ENCODE results near the gene HHATL. TPM values are rescaled to one million over a fixed set of nuclear protein-coding genes. Genes with fewer than 3 reads are reported as not detected.

HHATL gene
- total RNA-seq, 1 donor from 2014 or later, result not detected

- TF ChIP-seq, protein P1, sequence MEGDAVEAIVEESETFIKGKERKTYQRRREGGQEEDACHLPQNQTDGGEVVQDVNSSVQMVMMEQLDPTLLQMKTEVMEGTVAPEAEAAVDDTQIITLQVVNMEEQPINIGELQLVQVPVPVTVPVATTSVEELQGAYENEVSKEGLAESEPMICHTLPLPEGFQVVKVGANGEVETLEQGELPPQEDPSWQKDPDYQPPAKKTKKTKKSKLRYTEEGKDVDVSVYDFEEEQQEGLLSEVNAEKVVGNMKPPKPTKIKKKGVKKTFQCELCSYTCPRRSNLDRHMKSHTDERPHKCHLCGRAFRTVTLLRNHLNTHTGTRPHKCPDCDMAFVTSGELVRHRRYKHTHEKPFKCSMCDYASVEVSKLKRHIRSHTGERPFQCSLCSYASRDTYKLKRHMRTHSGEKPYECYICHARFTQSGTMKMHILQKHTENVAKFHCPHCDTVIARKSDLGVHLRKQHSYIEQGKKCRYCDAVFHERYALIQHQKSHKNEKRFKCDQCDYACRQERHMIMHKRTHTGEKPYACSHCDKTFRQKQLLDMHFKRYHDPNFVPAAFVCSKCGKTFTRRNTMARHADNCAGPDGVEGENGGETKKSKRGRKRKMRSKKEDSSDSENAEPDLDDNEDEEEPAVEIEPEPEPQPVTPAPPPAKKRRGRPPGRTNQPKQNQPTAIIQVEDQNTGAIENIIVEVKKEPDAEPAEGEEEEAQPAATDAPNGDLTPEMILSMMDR (IDR thresholded peaks at IDR 0.05), result no peak
- DNase-seq (ENCODE audit: low spot score in 2 of 2), result no peak
- Histone ChIP-seq H3K27me3 (no peaks in the 10 kb centered on the region), H3K4me1 (peaks cover 3 to 18% of the 10 kb centered on the region in 2 donors), H3K4me3 (no peak overlapping the region), H3K36me3 (peaks cover 18 to 31% of the 10 kb centered on the region in 2 donors), H3K27ac (peak overlapping the region; percentile 4 to 97), H3K9me3 (no peaks in the 10 kb centered on the region)
- intact Hi-C loops (cut with DNase I), result no loop called here
Observed at GRCh38 chr3:42658091-42658770, 44.4 kb downstream of the HHATL start.

GRCh38 chr3:42657675-42658074, 44.9 kb downstream of the HHATL start:
- Histone ChIP-seq H3K4me3 (no peak overlapping the region), H3K27me3 (no peaks in the 10 kb centered on the region), H3K36me3 (peaks cover 18 to 31% of the 10 kb centered on the region in 2 donors), H3K27ac (peak overlapping the region; percentile 4 to 97), H3K4me1 (peaks cover 3 to 24% of the 10 kb centered on the region in 2 donors), H3K9me3 (no peaks in the 10 kb centered on the region)
- TF ChIP-seq, protein P1 (IDR thresholded peaks at IDR 0.05), result no peak
- intact Hi-C loops (cut with DNase I), result no loop called here
- DNase-seq (ENCODE audit: low spot score in 2 of 2), result no peak

DNA sequence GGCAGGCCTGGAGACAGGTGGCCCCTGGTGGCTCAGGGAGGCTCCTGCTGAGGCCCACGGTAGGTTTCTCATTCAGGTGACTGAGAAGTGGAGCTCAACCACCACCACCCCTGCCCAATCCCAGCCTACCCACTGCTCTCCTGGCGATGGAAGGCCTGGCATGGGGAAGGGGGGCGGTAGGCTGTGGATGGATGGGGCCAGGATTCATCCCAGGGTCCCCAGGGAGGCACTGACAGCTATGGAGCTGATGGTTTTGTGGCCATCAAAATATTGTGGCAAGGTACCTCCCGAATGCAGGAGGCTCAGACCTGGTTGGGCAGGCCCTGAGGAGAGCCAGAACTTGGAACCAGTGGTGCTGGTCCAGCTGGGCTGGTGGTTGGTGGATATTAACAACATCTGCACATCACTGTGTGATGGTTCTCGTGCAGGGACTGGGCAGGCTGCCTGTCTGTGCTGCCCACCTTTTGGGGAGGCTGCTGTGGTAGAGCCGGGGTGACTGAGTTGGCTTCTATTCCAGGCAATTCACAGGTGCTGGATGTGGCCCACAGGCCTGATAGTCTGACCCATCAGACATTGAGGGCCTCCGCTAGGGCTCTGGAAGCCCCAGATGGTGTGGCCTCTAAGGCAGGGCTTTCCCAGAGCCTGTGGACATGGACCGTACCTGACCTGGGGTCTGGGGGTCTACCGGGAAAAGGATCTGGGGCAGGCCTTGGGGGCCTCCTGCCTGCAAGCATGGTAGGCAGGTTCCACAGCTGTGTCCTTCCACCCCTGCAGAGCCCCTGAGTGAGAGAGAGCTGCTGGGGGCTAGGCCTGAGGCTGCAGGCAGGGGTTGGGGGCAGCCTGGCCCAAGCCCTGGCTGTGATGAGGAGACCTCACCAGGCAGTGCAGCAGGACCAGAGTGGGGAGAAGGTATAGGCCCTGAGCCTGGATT, 45.7 kb downstream of the HHATL start:
- no peaks in the 10 kb centered on the region for H3K9me3 ChIP-seq
- H3K4me1 ChIP-seq, result peaks cover 9 to 31% of the 10 kb centered on the region in 2 donors
- peaks cover 18 to 31% of the 10 kb centered on the region in 2 donors for H3K36me3 ChIP-seq
- no peaks in the 10 kb centered on the region for H3K27me3 ChIP-seq
- DNase-seq (ENCODE audit: low spot score in 2 of 2), result no peak
- H3K27ac ChIP-seq, result peak overlapping the region; percentile 97 to 99
- TF ChIP-seq, protein P1 (IDR thresholded peaks at IDR 0.05), result no peak
- H3K4me3 ChIP-seq, result peak overlapping the region in 1 of 2 donors; percentile 85
- intact Hi-C loops (cut with DNase I), result no loop called here

GRCh38 chr3:42655980-42656679, 46.5 kb downstream of the HHATL start:
- Histone ChIP-seq H3K27ac (peak overlapping the region; percentile 97 to 99), H3K36me3 (peaks cover 15 to 27% of the 10 kb centered on the region in 2 donors), H3K4me3 (peak overlapping the region; percentile 85 to 98), H3K4me1 (peaks cover 11 to 39% of the 10 kb centered on the region in 2 donors), H3K27me3 (no peaks in the 10 kb centered on the region), H3K9me3 (no peaks in the 10 kb centered on the region)
- intact Hi-C loops (cut with DNase I), result loop anchor here (2.0 kb wide), 2 partner anchors 55 to 89 kb away; partner anchors contain the start of gene NKTR
- peak in 1 of 2 donors; percentile 81 for DNase-seq (ENCODE audit: low spot score in 2 of 2)
- TF ChIP-seq, protein P1 (IDR thresholded peaks at IDR 0.05), result no peak

- no peaks in the 10 kb centered on the region for H3K9me3 ChIP-seq
- peak in 1 of 2 donors; percentile 76 for DNase-seq (ENCODE audit: low spot score in 2 of 2)
- TF ChIP-seq, protein P1 (IDR thresholded peaks at IDR 0.05), result no peak
- H3K36me3 ChIP-seq, result peaks cover 10 to 22% of the 10 kb centered on the region in 2 donors
- intact Hi-C loops (cut with DNase I), result loop anchor here (2.0 kb wide), 2 partner anchors 55 to 89 kb away; partner anchors contain the start of gene NKTR
- peaks cover 18 to 47% of the 10 kb centered on the region in 2 donors for H3K4me1 ChIP-seq
- H3K27ac ChIP-seq, result peak overlapping the region; percentile 97 to 99
- H3K27me3 ChIP-seq, result no peaks in the 10 kb centered on the region
- H3K4me3 ChIP-seq, result peak overlapping the region; percentile 85 to 98
Observed at GRCh38 chr3:42655331-42655888, 47.2 kb downstream of the HHATL start.

All from ascending aorta (tissue), 2 donors.